Suprapubic skin (tissue), 4 donors: Measurements from ENCODE around the gene NMRK2.
"Not testable (repeated sequence)": the region's sequence is repeated elsewhere in the genome, so short reads cannot be mapped to it uniquely, and the experiment has no call there.

Experiments used
- EP300 ChIP-seq: sonication (generic); formaldehyde crosslinking; IDR thresholded peaks from one replicate; pipeline ENCODE4 v1.6.1; 2017; ENCODE audit warnings: antibody characterized with exemption
- POLR2A ChIP-seq, 2 donors: fragments of 450-650 bp; IDR thresholded peaks; one replicate each; pipeline ENCODE4 v1.6.1; 2017; ENCODE audit warnings: antibody characterized with exemption in 2 of 2, mild to moderate bottlenecking in 2 of 2, moderate library complexity in 2 of 2
- POLR2AphosphoS5 ChIP-seq, 3 donors: sonication (generic); formaldehyde crosslinking; IDR thresholded peaks; one replicate each; pipeline ENCODE4 v1.6.1; 2017; ENCODE audit warnings: antibody characterized with exemption in 3 of 3
- TF ChIP-seq, protein P1 (sequence below), 2 donors: fragments of 200-600 bp in 1 of 2; fragments of 450-650 bp in 1 of 2; sonication (generic) in 1 of 2; IDR thresholded peaks; one replicate each; pipeline ENCODE4 v1.5.1; 2016 to 2019; ENCODE audit warnings: antibody characterized with exemption in 2 of 2, mild to moderate bottlenecking in 1 of 2, moderate library complexity in 1 of 2

DNA sequence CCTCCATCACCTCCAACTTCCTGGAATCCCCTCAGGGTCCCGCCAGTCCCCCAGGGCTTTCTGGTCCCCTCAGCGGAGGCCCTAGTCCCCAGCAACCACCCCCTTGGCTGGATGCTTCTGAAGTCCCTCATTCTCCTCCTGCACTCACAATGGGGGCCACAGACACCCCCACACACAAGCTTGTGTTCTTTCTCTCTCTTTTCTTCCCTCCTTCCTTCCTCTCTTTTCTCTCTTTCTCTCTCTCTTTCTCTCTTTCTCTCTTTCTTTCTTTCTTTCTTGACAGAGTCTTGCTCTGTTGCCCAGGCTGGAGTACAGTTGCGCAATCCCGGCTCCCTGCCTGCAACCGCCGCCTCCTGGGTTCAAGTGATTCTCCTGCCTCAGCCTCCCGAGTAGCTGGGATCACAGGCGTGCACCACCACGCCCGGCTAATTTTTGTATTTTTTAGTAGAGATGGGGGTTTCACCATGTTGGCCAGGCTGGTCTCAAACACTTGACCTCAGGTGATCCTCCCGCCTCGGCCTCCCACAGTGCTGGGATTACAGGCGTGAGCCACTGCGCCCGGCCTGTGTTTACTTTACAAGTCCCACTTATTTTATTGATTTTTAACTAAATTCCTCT is 14.6 kb downstream of the NMRK2 start:
- TF ChIP-seq, protein P1, sequence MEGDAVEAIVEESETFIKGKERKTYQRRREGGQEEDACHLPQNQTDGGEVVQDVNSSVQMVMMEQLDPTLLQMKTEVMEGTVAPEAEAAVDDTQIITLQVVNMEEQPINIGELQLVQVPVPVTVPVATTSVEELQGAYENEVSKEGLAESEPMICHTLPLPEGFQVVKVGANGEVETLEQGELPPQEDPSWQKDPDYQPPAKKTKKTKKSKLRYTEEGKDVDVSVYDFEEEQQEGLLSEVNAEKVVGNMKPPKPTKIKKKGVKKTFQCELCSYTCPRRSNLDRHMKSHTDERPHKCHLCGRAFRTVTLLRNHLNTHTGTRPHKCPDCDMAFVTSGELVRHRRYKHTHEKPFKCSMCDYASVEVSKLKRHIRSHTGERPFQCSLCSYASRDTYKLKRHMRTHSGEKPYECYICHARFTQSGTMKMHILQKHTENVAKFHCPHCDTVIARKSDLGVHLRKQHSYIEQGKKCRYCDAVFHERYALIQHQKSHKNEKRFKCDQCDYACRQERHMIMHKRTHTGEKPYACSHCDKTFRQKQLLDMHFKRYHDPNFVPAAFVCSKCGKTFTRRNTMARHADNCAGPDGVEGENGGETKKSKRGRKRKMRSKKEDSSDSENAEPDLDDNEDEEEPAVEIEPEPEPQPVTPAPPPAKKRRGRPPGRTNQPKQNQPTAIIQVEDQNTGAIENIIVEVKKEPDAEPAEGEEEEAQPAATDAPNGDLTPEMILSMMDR (IDR thresholded peaks at IDR 0.05): not testable (repeated sequence)
- TF ChIP-seq POLR2AphosphoS5 (IDR thresholded peaks at IDR 0.05); POLR2A (IDR thresholded peaks at IDR 0.05); EP300: not testable (repeated sequence)
